Measurements from ENCODE around the gene ATP6V0E1.
"Not testable (repeated sequence)": the region's sequence is repeated elsewhere in the genome, so short reads cannot be mapped to it uniquely, and the experiment has no call there.

Gene ATP6V0E1

GRCh38 chr5:173062141-173062540, 78.6 kb downstream of the ATP6V0E1 start:
- no peak overlapping the region for H3K9ac ChIP-seq
- H3K4me3 ChIP-seq: no peak overlapping the region
- H3K9me3 ChIP-seq (replicated peaks in 1 of 11): no peaks in the 10 kb centered on the region
- peaks cover 15 to 39% (median 24%) of the 10 kb centered on the region in 10 experiments for H3K4me1 ChIP-seq
- H3K27me3 ChIP-seq: no peaks in the 10 kb centered on the region
- peak overlapping the region in 1 of 11 experiments; percentile 3; a peak in 1 of 22 replicates for H3K4me2 ChIP-seq
- TF ChIP-seq Cebpa-rat (IDR thresholded peaks at IDR 0.05): no peak
- H3K27ac ChIP-seq: no peak overlapping the region
- H3K36me3 ChIP-seq: peaks cover 0 to 17% (median 0%) of the 10 kb centered on the region in 11 experiments; a peak in 3 of 22 replicates
- H4K20me1 ChIP-seq: peaks cover 0 to 98% (median 3%) of the 10 kb centered on the region in 11 experiments; a peak in 8 of 22 replicates

GRCh38 chr5:173065155-173065554, 81.6 kb downstream of the ATP6V0E1 start:
- H3K27ac ChIP-seq: no peak overlapping the region
- H3K27me3 ChIP-seq: no peaks in the 10 kb centered on the region
- H3K9me3 ChIP-seq (replicated peaks in 1 of 11): no peaks in the 10 kb centered on the region
- peaks cover 0 to 100% (median 3%) of the 10 kb centered on the region in 11 experiments; a peak in 9 of 22 replicates for H4K20me1 ChIP-seq
- peaks cover 7 to 31% (median 19%) of the 10 kb centered on the region in 10 experiments; a peak in 19 of 20 replicates for H3K4me1 ChIP-seq
- no peak for TF ChIP-seq Cebpa-rat (IDR thresholded peaks at IDR 0.05)
- H3K36me3 ChIP-seq: peaks cover 0 to 17% (median 0%) of the 10 kb centered on the region in 11 experiments; a peak in 3 of 22 replicates
- H3K4me3 ChIP-seq: no peak overlapping the region
- peak overlapping the region; percentile 4 to 77 (median 37); a peak in 21 of 22 replicates for H3K4me2 ChIP-seq
- no peak overlapping the region for H3K9ac ChIP-seq

DNA sequence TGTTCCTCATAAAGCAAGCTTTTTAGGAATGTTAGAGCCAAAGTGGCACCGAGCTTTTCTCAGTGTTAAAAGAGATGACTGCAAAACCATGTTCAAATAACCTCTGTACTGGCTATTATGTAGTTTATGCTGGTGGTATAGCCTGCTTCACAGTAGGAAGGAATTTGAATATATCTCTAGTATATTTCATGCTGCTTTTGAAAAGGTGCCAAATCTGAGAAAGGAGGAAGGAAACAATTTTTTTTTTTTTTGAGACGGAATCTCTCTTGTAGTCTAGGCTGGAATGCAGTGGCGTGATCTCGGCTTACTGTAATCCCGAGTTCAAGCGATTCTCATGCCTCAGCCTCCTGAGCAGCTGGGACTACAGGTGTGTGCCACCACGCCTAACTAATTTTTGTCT, 86.1 kb downstream of the ATP6V0E1 start:
- no peaks in the 10 kb centered on the region for H3K9me3 ChIP-seq (replicated peaks in 1 of 11)
- H3K27me3 ChIP-seq: no peaks in the 10 kb centered on the region
- H3K4me2 ChIP-seq: peak overlapping the region in 4 of 11 experiments; percentile 8 to 64 (median 50); a peak in 6 of 22 replicates
- H3K4me3 ChIP-seq: no peak overlapping the region
- H4K20me1 ChIP-seq: peaks cover 0 to 100% (median 3%) of the 10 kb centered on the region in 11 experiments; a peak in 9 of 22 replicates
- TF ChIP-seq Cebpa-rat (IDR thresholded peaks at IDR 0.05): no peak
- peaks cover 5 to 29% (median 17%) of the 10 kb centered on the region in 10 experiments; a peak in 19 of 20 replicates for H3K4me1 ChIP-seq
- peaks cover 0 to 8% (median 0%) of the 10 kb centered on the region in 11 experiments; a peak in 3 of 22 replicates for H3K36me3 ChIP-seq
- H3K9ac ChIP-seq: no peak overlapping the region
- H3K27ac ChIP-seq: no peak overlapping the region

- Histone ChIP-seq H3K4me3 (no peak overlapping the region), H4K20me1 (peaks cover 0 to 100% (median 5%) of the 10 kb centered on the region in 11 experiments; a peak in 8 of 22 replicates), H3K9ac (no peak overlapping the region), H3K4me2 (no peak overlapping the region), H3K27ac (no peak overlapping the region), H3K9me3 (replicated peaks in 1 of 11) (peaks cover 0 to 7% (median 0%) of the 10 kb centered on the region in 11 experiments; a peak in 4 of 22 replicates), H3K36me3 (peaks cover 0 to 9% (median 0%) of the 10 kb centered on the region in 11 experiments; a peak in 2 of 22 replicates), H3K4me1 (peaks cover 0 to 20% (median 0%) of the 10 kb centered on the region in 10 experiments; a peak in 3 of 20 replicates), H3K27me3 (no peaks in the 10 kb centered on the region)
- no peak for TF ChIP-seq Cebpa-rat (IDR thresholded peaks at IDR 0.05)
Observed at GRCh38 chr5:173075137-173075843, 91.7 kb downstream of the ATP6V0E1 start.

DNA sequence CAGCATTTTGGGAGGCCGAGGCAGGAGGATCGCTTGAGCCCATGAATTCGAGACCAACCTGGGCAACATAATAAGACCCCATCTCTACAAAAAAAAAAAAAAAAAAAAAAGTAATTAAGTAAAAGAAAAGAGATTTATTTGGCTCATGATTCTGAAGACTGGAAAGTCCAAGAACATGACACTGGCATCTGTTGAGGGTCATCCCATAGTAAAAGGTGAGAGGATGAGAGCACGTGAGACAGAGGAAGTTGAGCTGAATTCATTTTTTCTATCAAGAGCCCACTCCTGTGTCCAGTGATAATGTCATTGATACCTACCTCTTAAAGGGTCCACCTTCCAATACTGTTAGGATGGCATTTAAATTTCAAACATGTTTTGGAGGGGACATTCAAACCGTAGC, 92.4 kb downstream of the ATP6V0E1 start:
- no peak overlapping the region for H3K27ac ChIP-seq
- H4K20me1 ChIP-seq: peaks cover 0 to 100% (median 5%) of the 10 kb centered on the region in 11 experiments; a peak in 8 of 22 replicates
- H3K4me1 ChIP-seq: peaks cover 0 to 18% (median 0%) of the 10 kb centered on the region in 10 experiments; a peak in 2 of 20 replicates

DNA sequence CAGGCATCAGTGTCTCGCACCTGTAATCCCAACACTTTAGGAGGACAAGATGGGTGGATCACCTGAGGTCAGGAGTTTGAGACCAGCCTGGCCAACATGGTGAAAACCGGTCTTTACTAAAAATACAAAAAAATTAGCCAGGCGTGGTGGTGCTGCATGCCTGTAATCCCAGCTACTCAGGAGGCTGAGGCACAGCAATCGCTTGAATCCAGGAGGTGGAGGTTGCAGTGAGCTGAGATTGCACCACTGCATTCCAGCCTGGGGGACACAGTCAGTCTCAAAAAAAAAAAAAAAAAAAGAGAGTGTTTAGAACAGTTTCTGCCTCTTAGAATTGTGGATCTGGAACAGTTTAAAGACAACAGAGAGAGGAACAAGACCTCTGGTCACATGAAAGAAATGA, 92.9 kb downstream of the ATP6V0E1 start:
- H3K27ac ChIP-seq; H3K4me3 ChIP-seq; H3K9ac ChIP-seq; H3K4me2 ChIP-seq; H3K9me3 ChIP-seq (replicated peaks in 1 of 11); H3K27me3 ChIP-seq: not testable (repeated sequence)
- Histone ChIP-seq H4K20me1 (peaks cover 0 to 100% (median 5%) of the 10 kb centered on the region in 11 experiments; a peak in 8 of 22 replicates), H3K36me3 (peaks cover 0 to 20% (median 11%) of the 10 kb centered on the region in 11 experiments; a peak in 13 of 22 replicates), H3K4me1 (peaks cover 0 to 18% (median 0%) of the 10 kb centered on the region in 10 experiments; a peak in 2 of 20 replicates)

More for the DNA sequence above, 92.4 kb downstream of the ATP6V0E1 start:
- no peak for TF ChIP-seq Cebpa-rat (IDR thresholded peaks at IDR 0.05)
- no peak overlapping the region for H3K4me2 ChIP-seq
- no peak overlapping the region for H3K9ac ChIP-seq
- no peak overlapping the region for H3K4me3 ChIP-seq
- no peaks in the 10 kb centered on the region for H3K27me3 ChIP-seq
- H3K9me3 ChIP-seq (replicated peaks in 1 of 11): peaks cover 0 to 7% (median 0%) of the 10 kb centered on the region in 11 experiments; a peak in 4 of 22 replicates
- peaks cover 0 to 15% (median 6%) of the 10 kb centered on the region in 11 experiments; a peak in 10 of 22 replicates for H3K36me3 ChIP-seq

DNA sequence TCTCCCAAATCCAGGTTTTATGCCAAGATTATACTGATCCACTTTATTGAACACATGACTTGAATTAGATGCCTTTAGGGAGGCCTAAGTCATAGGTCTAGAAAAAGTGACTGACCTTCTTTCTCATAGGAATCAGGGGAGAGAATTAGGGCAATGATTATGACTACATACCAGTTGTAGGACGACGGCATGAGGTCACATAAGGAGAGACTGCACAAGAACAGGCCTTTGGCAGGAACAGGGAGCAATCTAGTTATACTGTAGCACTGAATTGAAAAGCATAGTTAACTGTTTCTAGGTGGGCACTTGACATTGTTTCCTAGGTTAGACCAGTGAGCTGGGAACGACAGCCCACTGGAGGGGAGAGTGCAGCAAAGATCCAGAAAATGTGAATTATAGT, 95.3 kb downstream of the ATP6V0E1 start:
- Histone ChIP-seq H3K27ac (no peak overlapping the region), H3K36me3 (peaks cover 0 to 42% (median 14%) of the 10 kb centered on the region in 11 experiments; a peak in 13 of 22 replicates), H4K20me1 (peaks cover 0 to 89% (median 5%) of the 10 kb centered on the region in 11 experiments; a peak in 7 of 22 replicates), H3K4me1 (peaks cover 0 to 26% (median 0%) of the 10 kb centered on the region in 10 experiments; a peak in 3 of 20 replicates), H3K9ac (no peak overlapping the region), H3K27me3 (no peaks in the 10 kb centered on the region), H3K4me3 (no peak overlapping the region), H3K9me3 (replicated peaks in 1 of 11) (peaks cover 0 to 7% (median 0%) of the 10 kb centered on the region in 11 experiments; a peak in 4 of 22 replicates), H3K4me2 (no peak overlapping the region)
- no peak for TF ChIP-seq Cebpa-rat (IDR thresholded peaks at IDR 0.05)
